ENCODE results near the gene CDC14C. TPM values are rescaled to one million over a fixed set of nuclear protein-coding genes. Genes with fewer than 3 reads are reported as not detected.

Gene CDC14C
- 0.12 and 0.16 TPM in 2 replicates for total RNA-seq

DNA sequence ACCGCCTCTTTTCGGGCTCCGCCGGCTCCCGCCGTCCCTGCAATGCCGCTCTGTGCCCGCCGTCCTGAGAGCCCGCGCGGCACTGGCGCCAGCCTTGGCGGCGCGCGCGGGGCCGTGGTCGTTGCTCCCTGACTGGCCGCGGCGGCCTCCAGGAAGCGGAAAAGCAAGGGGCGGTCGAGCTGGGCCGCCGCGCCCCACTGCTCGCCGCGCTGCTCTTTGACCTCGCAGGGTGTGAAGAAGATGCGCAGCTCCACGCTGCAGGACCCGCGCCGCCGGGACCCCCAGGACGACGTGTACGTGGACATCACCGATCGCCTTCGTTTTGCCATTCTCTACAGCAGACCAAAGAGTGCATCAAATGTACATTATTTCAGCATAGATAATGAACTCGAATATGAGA lies at the start of gene CDC14C:
CDC14C (plus strand) TSS at position 115 of the 400 bp plus-strand sequence; CDS start at position 241, 126 bp downstream.

